Gastroesophageal sphincter (tissue), 3 donors: Measurements from ENCODE around the gene PHACTR1.

Experiments used
- CTCF ChIP-seq, 4 experiments: fragments of 200-600 bp in 2 of 4; fragments of 450-650 bp in 2 of 4; sonication (generic) in 1 of 4; IDR thresholded peaks; one replicate each; pipeline ENCODE4 v1.5.1; 2017 to 2019; ENCODE audit warnings: antibody characterized with exemption in 4 of 4, mild to moderate bottlenecking in 2 of 4, moderate library complexity in 2 of 4
- POLR2A ChIP-seq, 2 donors: fragments of 450-650 bp; IDR thresholded peaks; one replicate each; pipeline ENCODE4 v1.6.1; 2017; ENCODE audit warnings: antibody characterized with exemption in 2 of 2, mild to moderate bottlenecking in 2 of 2, moderate library complexity in 1 of 2

- TF ChIP-seq POLR2A (IDR thresholded peaks at IDR 0.05): no peak
- no peak for TF ChIP-seq CTCF (IDR thresholded peaks at IDR 0.05)
These were observed 468.0 kb downstream of the PHACTR1 start for GRCh38 chr6:13184547-13184946.
